ENCODE measurements around the gene GLP1R.

Gene GLP1R

DNA sequence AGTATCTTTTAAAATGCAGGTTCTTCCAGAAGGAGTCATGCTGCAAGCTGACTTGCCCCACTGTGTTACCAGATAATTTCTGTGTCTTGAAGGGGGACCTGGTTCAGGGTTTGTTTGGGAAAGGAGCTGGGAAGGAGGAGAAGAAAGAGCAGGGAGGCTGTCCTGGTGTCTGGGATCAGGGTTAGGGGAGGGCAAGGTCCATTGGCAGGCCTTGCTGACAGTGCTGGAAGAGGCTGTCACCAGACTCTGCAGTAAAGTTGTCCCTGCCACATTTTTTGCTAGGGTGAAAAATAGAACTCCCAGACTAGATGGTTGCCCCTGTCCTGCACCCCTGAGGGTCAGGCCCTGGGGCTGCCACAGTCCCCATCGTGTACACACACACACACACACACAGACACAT is 14.9 kb downstream of the GLP1R start:
- no peak for DNase-seq

- no peak for DNase-seq
These were observed 17.0 kb downstream of the GLP1R start for GRCh38 chr6:39065561-39065960.

DNA sequence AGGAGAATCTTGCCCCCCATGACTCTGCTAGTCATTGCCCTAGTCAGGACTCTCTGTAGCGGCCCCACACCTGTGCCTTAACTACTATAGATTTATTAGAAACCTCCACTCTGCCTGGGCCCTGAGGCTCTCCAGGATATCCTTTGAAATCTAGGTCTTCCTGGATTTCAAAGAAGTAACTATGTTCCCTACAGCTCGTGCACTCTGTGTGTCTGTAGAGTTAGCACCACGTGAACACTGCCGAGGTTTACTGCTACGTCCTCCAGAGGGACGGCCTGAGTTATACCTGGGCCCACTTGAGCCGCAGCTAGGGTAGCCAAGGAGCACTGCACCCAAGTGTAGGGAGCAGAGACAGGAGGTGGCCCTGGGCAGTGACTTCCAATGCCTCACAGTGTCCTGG is 19.8 kb downstream of the GLP1R start:
- no peak for DNase-seq

- no peak for DNase-seq
These were observed 24.2 kb downstream of the GLP1R start for GRCh38 chr6:39072830-39073229.

DNA sequence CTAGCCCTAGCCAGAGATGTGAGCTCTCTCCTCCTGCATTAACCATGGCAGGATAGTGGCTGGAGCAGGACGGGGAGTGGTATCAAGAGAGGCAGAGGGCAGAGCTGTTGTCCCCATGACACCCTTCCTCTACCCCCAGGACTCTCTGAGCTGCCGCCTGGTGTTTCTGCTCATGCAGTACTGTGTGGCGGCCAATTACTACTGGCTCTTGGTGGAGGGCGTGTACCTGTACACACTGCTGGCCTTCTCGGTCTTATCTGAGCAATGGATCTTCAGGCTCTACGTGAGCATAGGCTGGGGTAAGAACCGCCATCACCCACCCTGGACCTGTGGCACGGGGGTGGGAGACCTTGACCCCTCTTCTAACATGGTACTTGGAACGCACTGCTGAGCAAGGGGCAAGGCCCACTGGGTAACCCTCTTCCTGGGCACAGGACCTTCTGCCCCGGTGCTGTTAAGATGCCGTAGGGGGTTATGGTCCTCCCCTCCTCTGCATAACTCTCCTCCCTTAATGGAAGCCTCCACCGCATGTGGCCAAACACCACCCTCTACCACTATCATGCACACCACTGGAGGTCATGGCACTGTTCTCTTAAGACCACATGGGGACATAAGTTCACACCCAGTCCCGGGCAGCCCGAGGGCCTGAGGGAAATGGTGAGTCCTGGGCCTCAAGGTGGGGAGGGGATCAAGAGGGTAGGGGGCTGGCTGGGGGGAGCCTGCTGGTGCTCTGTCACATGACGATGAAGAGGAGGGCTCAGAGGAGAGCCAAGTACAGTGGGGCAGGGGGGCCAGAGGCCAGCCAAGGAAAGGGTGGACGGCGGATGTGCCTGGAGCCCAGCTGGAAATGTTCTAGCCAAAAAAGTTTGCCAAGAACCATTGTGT is 25.1 kb downstream of the GLP1R start:
- no peak for DNase-seq

GRCh38 chr6:39074486-39074885 is 25.9 kb downstream of the GLP1R start:
- no peak for DNase-seq

GRCh38 chr6:39075010-39075686 is 26.6 kb downstream of the GLP1R start:
- DNase-seq = no peak

DNA sequence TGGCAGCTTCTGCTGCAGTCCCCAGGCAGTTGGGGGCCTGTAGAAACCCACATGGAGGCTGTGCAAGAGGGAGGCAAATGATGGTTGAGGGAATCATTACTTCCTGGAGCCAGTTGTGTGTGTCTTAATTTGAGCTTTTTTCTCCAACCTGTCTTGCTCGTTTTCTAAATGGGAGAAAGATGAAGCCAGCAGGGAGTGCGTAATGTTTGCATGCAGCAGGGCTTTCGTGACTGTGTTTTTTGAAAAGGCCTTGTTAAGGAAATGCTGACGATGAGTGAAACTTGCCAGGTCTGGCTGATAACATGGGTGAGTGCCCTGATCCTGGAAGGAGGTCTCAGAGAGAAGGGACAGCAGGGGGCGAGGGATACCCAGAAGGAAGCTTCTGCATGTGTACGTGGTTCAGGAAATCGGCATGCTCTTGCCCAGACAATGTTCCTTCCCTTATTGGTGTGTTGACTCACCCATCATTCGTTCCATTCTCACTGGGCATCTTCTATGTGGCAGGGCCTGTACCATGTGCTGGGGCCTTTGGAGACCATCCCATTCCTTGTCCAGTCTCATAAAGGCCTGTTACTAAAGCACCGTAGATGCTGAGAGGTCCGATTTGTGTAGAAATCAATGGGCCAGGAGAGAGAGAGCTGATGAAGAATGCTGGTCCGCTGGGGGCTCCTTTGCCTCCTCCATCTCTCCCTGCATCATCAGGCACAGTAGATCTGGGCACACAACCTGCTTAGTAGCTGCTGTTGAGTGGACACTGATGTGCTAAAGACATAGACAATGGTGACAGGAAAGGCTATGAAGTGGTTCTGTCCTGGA is 27.4 kb downstream of the GLP1R start:
- DNase-seq = no peak

GRCh38 chr6:39076623-39077535 is 28.3 kb downstream of the GLP1R start:
- DNase-seq = no peak

DNA sequence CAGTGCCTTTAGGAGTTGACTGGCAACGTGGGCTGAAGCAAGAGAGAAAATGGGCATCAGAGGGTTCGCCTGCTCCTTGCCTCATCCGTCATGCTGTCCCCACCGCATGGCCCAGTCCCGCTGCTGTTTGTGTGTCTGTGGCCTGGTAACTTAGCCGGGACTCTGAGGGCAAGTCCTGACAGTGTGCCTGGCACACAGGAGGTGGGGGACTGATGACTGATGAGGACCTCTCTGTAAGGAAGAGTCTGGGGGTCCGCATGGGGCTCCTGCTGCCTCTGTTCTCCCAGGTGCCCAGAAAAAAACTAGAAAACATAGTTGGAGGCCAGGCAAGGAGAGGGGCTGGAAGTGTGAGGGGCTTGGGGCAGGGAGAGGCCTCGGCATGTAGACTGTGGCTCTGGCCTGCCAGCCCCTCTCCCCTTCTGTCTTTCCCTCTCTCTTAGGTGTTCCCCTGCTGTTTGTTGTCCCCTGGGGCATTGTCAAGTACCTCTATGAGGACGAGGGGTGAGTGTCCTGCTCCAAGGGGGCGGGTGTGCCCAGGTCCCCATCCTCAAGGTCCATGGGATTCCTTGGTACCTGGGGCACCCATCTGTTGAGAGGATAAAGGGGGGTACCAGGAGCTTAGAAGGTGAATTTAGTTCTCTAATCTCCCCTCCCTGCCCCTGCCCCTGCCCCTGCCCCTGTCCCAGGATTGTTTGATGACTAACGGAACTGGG is 29.5 kb downstream of the GLP1R start:
- no peak for DNase-seq

- no peak for DNase-seq
These were observed 30.1 kb downstream of the GLP1R start for GRCh38 chr6:39078695-39079094.

DNA sequence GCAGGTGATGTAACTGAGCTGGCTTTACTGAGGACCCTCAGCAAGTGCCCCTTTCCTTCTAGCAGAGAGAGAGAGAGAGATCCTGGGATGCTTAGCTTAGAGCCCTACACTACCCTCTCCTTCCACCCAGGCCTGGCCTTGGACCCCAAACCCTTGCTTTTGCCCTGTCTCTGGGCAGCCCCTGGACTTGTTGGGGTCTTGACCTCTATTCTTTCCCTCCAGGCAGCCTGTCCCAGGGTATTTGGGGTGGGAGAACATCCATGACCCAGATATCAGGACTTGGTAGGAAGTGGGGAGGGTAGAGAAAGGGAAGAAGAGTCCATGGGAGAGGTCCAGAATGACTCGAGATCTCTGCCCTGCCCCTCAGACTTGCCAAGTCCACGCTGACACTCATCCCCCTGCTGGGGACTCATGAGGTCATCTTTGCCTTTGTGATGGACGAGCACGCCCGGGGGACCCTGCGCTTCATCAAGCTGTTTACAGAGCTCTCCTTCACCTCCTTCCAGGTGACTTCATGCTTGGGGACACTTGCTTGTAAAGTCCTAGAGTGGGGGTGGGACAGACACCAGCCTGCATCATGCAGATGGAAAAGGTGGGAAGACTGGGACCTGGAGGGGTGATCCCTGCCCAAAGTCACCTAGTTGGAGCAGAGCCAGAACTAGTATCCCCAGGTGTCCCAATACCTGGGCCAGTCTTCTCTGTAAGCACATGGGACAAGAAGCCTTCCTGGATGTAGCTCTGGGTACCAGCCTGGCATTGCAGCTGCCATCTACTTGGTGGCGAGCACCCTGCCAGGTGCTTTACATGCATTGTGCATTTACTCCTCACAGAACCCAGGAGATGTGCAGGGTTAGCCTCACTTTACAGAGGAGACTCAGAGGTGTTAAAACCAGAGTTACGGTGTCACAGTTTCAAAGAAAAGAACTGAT is 30.9 kb downstream of the GLP1R start:
- no peak for DNase-seq

DNA sequence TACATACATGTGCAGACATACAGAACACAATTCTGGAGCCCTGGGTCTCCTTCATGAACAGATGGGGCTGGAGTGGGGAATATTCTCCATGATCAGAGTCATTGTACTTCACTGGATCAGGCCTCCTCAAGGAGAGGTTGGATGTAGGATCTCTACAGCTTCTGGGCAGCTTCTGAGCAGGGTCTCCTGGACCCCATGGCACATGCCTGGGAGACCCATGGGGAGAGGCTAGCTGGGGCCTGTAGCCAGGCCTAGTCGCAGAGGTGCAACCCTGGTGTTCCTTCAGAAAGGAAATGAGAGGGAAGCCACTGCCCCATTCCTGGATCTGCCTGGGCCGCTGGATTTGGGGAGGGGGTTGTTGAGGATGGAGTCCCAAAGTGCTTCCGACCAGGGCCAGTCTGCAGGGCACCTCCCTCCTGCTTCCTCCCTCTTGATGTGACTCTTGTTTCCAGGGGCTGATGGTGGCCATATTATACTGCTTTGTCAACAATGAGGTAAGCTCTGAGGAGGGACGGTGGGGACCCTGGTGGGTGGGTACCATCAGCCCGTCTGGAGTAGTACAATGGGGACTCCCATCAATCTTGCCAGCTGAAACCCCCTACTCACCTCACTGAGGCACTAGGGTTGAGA is 31.8 kb downstream of the GLP1R start:
- no peak for DNase-seq

DNA sequence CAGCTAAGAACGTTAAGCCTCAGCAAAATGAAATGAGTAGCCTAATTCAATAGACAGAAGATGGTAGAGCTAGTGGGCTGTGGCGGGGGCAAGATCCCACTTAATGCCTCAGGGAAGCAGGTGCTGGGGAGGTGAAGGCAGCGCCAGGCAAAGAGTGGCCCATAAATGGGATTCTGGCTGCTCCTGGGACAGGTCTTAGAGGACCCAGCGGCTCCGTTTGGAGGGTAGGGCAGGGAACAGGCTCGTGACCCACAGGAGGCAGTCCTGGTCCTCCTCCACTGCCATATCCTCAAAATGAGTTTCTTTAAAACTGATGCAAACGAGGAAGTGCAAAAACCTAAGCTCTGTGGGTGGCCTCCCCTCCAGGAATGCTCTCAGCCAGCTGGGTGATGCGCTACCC is 33.7 kb downstream of the GLP1R start:
- DNase-seq = no peak

- no peak for DNase-seq
These were observed 34.7 kb downstream of the GLP1R start for GRCh38 chr6:39083231-39083634.

DNA sequence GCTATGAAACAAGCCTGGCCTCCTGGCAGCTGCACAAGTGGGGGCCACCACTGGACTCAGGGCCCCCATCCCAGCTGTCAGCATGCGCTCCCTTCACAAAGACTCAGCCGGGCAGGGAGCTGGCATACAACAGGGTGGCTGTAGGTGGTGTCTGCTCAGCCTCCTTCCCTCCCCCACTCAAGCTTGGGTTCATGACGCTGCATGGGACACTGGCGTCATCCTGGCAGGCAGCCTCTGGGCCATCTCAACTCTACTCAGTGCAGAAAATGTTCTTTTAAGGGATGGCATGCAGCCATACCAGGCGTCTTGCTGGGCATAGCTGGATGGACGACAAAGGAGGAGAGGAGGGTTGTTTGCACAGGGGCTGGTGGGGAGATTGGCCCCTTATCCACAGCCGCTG is 35.9 kb downstream of the GLP1R start:
- no peak for DNase-seq

DNA sequence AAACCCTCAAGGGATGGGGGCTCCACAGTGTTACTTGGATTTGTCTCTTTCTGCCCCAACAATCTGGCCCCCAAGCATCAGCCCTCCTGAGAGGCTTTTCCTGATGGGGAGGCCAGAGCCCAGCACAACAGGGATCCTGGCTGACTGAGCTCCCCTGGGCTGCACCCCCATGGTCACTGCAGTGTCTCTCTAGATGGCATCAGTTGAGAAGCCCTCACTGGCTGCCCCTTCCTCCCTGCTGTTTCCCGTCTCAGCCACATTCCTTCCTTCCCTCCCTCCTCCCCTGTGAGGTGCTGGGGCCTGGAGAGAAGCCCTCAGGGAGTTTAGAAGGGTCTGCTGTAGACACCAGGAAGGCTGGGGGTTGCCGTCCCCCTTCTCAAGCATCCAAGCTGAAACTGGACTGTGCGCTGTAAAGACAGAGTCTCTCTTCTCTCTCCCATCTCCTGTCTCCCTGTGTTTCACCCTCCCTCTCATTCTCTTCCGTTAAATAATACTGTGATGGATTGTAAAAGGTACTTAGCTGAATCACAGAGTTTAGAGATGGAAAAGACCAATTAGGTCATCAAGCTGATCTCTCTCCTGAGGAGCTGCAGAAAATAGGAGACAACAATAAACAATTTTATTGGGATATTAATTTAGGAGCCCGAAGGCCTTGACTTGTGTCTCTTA is 36.7 kb downstream of the GLP1R start:
- no peak for DNase-seq

- DNase-seq = no peak
These were observed 37.7 kb downstream of the GLP1R start for GRCh38 chr6:39086294-39086693.

DNA sequence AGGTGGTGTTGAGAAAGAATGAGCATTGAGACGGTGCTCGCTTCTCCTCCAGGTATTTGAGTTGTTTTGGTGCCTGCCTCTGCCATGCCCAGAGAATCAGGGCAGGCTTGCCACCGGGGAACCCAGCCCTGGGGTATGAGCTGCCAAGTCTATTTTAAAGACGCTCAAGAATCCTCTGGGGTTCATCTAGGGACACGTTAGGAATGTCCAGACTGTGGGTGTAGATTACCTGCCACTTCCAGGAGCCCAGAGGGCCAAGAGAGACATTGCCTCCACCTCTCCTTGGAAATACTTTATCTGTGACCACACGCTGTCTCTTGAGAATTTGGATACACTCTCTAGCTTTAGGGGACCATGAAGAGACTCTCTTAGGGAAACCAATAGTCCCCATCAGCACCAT is 38.1 kb downstream of the GLP1R start:
- no peak for DNase-seq

DNA sequence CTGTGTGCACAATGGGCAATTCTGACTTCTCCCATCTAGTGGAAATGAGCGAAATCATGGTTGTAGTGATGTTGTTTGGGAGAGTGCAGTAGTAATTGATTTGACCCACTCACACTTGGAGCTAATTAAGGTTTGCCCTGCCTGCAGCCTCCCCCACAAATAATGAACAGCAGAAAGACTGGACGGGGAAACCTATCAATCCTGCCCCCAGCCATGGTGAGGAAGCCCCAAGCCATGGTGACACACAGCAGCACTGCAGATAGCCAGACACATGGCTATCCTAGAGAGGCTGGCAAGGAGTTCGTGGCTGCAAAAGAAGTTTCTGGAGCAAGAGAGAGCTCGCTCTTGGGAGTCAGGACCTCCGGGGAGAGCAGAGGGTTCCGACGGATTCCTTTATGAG is 38.6 kb downstream of the GLP1R start:
- no peak for DNase-seq
